ENCODE data around the gene PTPRH. TPM values are rescaled to one million over a fixed set of nuclear protein-coding genes. Genes with fewer than 3 reads are reported as not detected.

Gene PTPRH
- total and polyA plus RNA-seq, 9 of the 15 experiments (the other 6 are each of a cell fraction or from before 2014, with no cell fraction given), result 0.87 to 34.3 (median 22.7) TPM

DNA sequence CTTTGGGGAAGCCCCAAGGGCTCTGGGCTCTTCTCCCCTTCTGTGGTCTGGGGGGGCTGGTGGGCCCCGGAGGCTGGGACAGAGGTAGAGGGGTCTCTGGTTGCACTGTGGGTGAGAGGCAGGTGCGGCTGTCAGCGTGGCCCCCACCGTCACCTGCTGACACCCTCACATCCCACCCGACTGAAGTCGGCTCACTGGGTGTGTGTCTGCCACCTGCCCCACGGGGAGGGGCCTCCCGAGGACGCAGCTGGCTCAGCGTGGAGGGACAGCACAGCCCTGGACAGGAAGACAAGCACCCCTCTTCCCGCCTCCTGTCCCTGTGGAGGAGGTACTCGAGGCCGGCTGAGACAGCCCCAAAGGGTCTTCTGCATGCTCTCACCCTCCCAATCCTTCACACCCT is 21.5 kb upstream of the PTPRH start (continued):
- 0 out of 2 replicates have a peak, but pooled peaks have one; percentile 38 for TF ChIP-seq RBFOX2 (IDR thresholded peaks at IDR 0.05; ENCODE audit: low read depth, low read length)

GRCh38 chr19:55230329-55230728 is 21.0 kb upstream of the PTPRH start:
- DNase-seq (ENCODE audit: extremely low read depth in 1 of 4, low spot score in 3 of 4) (no peak), FAIRE-seq (no peak), ATAC-seq (no peak)
- H3K9me3 ChIP-seq (replicated peaks; ENCODE audit: control insufficient read depth, insufficient read depth, low read depth, low read length), result no peaks in the 10 kb centered on the region
- H3K4me2 ChIP-seq (ENCODE audit: insufficient read depth, low read length), result no peak overlapping the region
- in situ Hi-C loops (cut with MboI) (no loop called here), intact Hi-C loops (cut with micrococcal nuclease) (no loop called here)
- H3K79me2 ChIP-seq (ENCODE audit: control insufficient read depth, insufficient read depth, low read length), result no peaks in the 10 kb centered on the region
- no peak overlapping the region for H3K27ac ChIP-seq (ENCODE audit: extremely low read depth, low read depth, low read length)
- no peaks in the 10 kb centered on the region for H4K20me1 ChIP-seq (replicated peaks; ENCODE audit: control insufficient read depth, insufficient read depth, low read length)
- H3K9ac ChIP-seq (ENCODE audit: insufficient read depth in 1 of 2, low read depth in 2 of 2, low read length in 2 of 2), result no peak overlapping the region
- 88% methylated on average over 10 of the region's 13 CpGs for WGBS (ENCODE audit: insufficient coverage, low coverage, missing lambda C conversion rate)
- ChIA-PET POLR2A (interaction anchor here (1.0 to 1.2 kb wide), 2 partner anchors 10 to 14 kb away, joined by 6 to 9 read pairs; no protein-coding TSS in a partner anchor), CTCF (ENCODE audit: low intra/inter-chr PET ratio) (no interaction called here)
- H3K9me1 ChIP-seq (ENCODE audit: control insufficient read depth, insufficient read depth, low read length), result peaks cover 3% of the 10 kb centered on the region
- BruUV-seq (replicated peaks), result no TSS peak
- TF ChIP-seq ESRRB (CRISPR knock-in tag; IDR thresholded peaks at IDR 0.05; ENCODE audit: borderline replicate concordance) (no peak), POLR2G (IDR thresholded peaks at IDR 0.05; ENCODE audit: low read depth, low read length) (peak; percentile 46; the same call in 1 of the 2 replicates), ZBTB5 (IDR thresholded peaks at IDR 0.05) (no peak)
- TF ChIP-seq, protein P1, sequence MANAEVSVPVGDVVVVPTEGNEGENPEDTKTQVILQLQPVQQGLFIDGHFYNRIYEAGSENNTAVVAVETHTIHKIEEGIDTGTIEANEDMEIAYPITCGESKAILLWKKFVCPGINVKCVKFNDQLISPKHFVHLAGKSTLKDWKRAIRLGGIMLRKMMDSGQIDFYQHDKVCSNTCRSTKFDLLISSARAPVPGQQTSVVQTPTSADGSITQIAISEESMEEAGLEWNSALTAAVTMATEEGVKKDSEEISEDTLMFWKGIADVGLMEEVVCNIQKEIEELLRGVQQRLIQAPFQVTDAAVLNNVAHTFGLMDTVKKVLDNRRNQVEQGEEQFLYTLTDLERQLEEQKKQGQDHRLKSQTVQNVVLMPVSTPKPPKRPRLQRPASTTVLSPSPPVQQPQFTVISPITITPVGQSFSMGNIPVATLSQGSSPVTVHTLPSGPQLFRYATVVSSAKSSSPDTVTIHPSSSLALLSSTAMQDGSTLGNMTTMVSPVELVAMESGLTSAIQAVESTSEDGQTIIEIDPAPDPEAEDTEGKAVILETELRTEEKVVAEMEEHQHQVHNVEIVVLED (CRISPR knock-in tag; IDR thresholded peaks at IDR 0.05), result no peak
- TF ChIP-seq, protein P2, sequence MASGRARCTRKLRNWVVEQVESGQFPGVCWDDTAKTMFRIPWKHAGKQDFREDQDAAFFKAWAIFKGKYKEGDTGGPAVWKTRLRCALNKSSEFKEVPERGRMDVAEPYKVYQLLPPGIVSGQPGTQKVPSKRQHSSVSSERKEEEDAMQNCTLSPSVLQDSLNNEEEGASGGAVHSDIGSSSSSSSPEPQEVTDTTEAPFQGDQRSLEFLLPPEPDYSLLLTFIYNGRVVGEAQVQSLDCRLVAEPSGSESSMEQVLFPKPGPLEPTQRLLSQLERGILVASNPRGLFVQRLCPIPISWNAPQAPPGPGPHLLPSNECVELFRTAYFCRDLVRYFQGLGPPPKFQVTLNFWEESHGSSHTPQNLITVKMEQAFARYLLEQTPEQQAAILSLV (tag; IDR thresholded peaks at IDR 0.05), result no peak
- no peaks in the 10 kb centered on the region for H3K27me3 ChIP-seq (ENCODE audit: control insufficient read depth in 2 of 2, insufficient read depth in 2 of 2, low read length in 2 of 2)
- H2AFZ ChIP-seq (ENCODE audit: low read depth, low read length), result no peak overlapping the region
- peaks cover 93% of the 10 kb centered on the region for H3K36me3 ChIP-seq (ENCODE audit: control insufficient read depth, insufficient read depth, low read length)
- H3K4me3 ChIP-seq, result no peak overlapping the region
- H3K4me1 ChIP-seq (replicated peaks in 1 of 2; ENCODE audit: control insufficient read depth in 2 of 2, insufficient read depth in 2 of 2, low read length in 2 of 2), result peaks cover 0 to 43% of the 10 kb centered on the region in 2 experiments; a peak in 1 of 5 replicates

Measured in K562 (cell line).